Activated naive CD4-positive, alpha-beta T cell treated with anti-CD3 and anti-CD28 coated beads for 36 hours (primary cell): ENCODE results near the gene PIAS1. TPM values are rescaled to one million over a fixed set of nuclear protein-coding genes. Genes with fewer than 3 reads are reported as not detected.

ENCODE experiments used
- CTCF ChIA-PET: fragments of 350-600 bp; sonication (Branson Sonifier 250); formaldehyde crosslinking; loops from one replicate; lab custom pipeline; 2021; ENCODE audit warnings: antibody characterized with exemption; lab: Charles Lee
- DNase-seq: peaks from one replicate; pipeline ENCODE4 v3.0.0-alpha.2; 2020
- H3K27ac Mint-ChIP-seq: one replicate; pipeline ENCODE4 v1.8.0; 2021; ENCODE audit warnings: mild to moderate bottlenecking, mixed read lengths
- H3K27me3 Mint-ChIP-seq: one replicate; pipeline ENCODE4 v1.8.0; 2021; ENCODE audit warnings: low read depth, mixed read lengths
- H3K36me3 Mint-ChIP-seq: one replicate; pipeline ENCODE4 v1.8.0; 2021; ENCODE audit warnings: low read depth, mixed read lengths
- H3K4me1 Mint-ChIP-seq: one replicate; pipeline ENCODE4 v1.8.0; 2021; ENCODE audit warnings: low read depth, mixed read lengths
- H3K4me3 Mint-ChIP-seq: one replicate; pipeline ENCODE4 v1.8.0; 2021; ENCODE audit warnings: mild to moderate bottlenecking, moderate library complexity, mixed read lengths
- H3K9me3 Mint-ChIP-seq: one replicate; pipeline ENCODE4 v1.8.0; 2021; ENCODE audit warnings: mixed read lengths
- intact Hi-C: fragments of 100-400 bp; cut with micrococcal nuclease; formaldehyde crosslinking; loops from one replicate; pipeline ENCODE4 v1.15.1; 2023
- total RNA-seq, 2 experiments: library from RNA; stranded (reverse); gene quantifications; one replicate each; pipeline ENCODE4 v1.2.3, GENCODE V29; 2021

The PIAS1 gene
- total RNA-seq, 2 experiments from 2014 or later: 29.8 to 33.4 TPM

DNA sequence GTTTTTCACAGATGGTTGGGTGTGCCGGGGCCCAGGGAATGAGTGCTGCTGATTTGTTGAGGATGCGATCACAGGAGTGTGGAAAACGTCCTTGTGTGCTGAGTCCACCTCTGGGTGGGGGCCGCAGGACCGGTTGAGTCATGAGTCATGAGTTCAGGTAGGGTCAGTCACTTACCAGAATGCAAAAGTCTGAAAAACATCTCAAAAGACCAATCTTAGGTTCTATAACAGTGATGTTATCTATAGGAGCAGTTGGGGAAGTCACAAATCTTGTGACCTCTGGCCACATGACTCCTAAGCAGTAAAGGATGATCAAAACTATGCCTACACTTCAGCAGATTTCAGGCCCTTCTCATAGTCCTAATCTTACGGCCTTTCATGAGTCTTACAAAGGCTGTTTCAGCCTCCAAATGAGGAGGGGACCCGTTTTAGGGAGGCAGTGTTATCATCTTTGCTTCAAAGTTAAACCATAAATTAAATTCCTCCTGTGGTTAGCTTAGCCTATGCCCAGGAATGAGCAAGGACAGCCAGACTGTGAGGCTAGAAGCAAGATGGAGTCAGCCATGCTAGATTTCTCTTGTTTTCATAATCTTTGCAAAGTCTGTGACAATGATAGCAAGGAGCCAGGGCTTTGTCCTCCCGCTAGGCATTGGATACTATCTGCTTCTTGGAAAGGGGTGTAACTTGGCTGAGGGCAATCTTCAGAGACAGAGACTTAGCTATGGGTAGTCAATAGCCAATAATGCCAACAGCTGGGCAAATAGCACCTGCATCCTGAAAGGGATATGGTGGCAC lies 30.6 kb upstream of the PIAS1 start:
- H3K36me3 Mint-ChIP-seq: no peaks in the 10 kb centered on the region
- no peaks in the 10 kb centered on the region for H3K9me3 Mint-ChIP-seq
- intact Hi-C loops: no loop called here
- H3K27ac Mint-ChIP-seq: no peak overlapping the region
- CTCF ChIA-PET: no interaction called here
- H3K4me3 Mint-ChIP-seq: no peak overlapping the region
- H3K27me3 Mint-ChIP-seq: no peaks in the 10 kb centered on the region
- no peak for DNase-seq
- H3K4me1 Mint-ChIP-seq: peaks cover 2% of the 10 kb centered on the region

DNA sequence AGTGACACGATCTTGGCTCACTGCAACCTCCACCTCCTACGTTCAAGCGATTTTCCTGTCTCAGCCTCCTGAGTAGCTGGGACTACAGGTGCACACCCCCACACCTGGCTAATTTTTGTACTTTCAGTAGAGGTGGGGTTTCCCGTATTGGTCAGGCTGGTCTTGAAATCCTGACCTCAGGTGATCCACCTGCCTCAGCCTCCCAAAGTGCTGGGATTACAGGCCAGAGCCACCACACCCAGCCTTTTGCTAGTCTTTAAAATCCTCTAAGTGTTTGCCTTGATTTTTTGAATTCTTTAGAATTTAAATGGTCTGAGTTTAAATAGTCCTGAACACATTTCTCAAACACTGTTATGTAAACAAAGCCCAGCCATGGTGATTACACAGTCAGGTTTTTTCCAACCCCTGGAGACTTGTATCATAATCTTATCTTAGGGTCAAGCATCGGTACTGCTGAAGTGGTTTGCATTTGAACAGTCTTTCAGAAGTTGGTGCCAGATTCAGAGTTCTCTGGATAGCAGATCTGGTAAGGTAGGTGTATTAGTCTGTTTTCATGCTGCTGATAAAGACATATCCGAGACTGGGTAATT lies 28.2 kb upstream of the PIAS1 start:
- no peak for DNase-seq
- no peaks in the 10 kb centered on the region for H3K9me3 Mint-ChIP-seq
- CTCF ChIA-PET: interaction anchor here (0.6 kb wide), 1 partner anchor 1386 kb away, joined by 3 read pairs; no protein-coding TSS in a partner anchor
- H3K27me3 Mint-ChIP-seq: peaks cover 2% of the 10 kb centered on the region
- no peaks in the 10 kb centered on the region for H3K36me3 Mint-ChIP-seq
- intact Hi-C loops: no loop called here
- H3K27ac Mint-ChIP-seq: no peak overlapping the region
- peaks cover 2% of the 10 kb centered on the region for H3K4me1 Mint-ChIP-seq
- no peak overlapping the region for H3K4me3 Mint-ChIP-seq

- intact Hi-C loops: no loop called here
- no peak overlapping the region for H3K4me3 Mint-ChIP-seq
- H3K4me1 Mint-ChIP-seq: peaks cover 2% of the 10 kb centered on the region
- no peaks in the 10 kb centered on the region for H3K36me3 Mint-ChIP-seq
- CTCF ChIA-PET: no interaction called here
- no peaks in the 10 kb centered on the region for H3K9me3 Mint-ChIP-seq
- no peak for DNase-seq
- H3K27ac Mint-ChIP-seq: no peak overlapping the region
- H3K27me3 Mint-ChIP-seq: peaks cover 2% of the 10 kb centered on the region
These were observed 26.7 kb upstream of the PIAS1 start for GRCh38 chr15:68027388-68027787.

DNA sequence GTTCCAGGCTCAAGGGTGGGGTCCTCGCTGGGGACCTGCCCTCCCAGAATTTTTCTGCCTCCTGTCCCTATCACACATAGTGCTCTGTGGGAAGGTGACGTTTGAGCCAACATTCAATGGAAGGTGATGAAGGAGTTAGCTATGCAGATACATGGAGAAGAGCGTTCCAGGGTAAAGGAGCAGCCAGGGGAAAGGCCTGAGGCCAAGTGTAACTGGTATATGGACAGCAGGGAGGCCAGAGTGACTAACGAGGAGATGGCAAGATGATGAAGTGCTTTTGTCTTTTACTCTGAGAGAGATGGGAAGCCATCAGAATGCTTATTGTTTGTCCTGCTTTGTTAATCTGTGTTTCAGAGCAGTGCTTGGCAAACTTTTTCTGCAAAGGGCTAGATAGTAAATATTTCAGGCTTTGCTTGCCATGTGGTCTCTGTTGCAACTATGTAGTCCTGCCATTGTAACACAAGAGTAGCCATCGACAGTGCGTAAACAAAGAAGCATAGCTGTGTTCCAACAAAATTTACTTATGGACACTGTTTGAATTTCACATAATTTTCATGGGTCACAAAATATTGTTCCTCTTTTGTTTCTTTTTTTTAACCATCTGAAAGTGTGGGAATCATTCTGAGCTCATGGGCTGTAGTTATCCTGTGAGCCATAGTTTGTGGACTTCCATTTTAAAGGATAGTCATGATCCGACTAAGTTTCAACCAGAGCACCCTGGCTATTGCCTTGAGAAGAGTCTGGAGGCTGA lies 25.8 kb upstream of the PIAS1 start:
- CTCF ChIA-PET: no interaction called here
- peaks cover 2% of the 10 kb centered on the region for H3K4me1 Mint-ChIP-seq
- no peaks in the 10 kb centered on the region for H3K9me3 Mint-ChIP-seq
- no peak overlapping the region for H3K27ac Mint-ChIP-seq
- DNase-seq: no peak
- intact Hi-C loops: no loop called here
- no peaks in the 10 kb centered on the region for H3K36me3 Mint-ChIP-seq
- no peak overlapping the region for H3K4me3 Mint-ChIP-seq
- H3K27me3 Mint-ChIP-seq: peaks cover 5% of the 10 kb centered on the region

GRCh38 chr15:68028888-68029207 lies 25.3 kb upstream of the PIAS1 start:
- CTCF ChIA-PET: no interaction called here
- H3K4me1 Mint-ChIP-seq: peaks cover 2% of the 10 kb centered on the region
- H3K36me3 Mint-ChIP-seq: no peaks in the 10 kb centered on the region
- peaks cover 11% of the 10 kb centered on the region for H3K27me3 Mint-ChIP-seq
- DNase-seq: no peak
- H3K4me3 Mint-ChIP-seq: no peak overlapping the region
- H3K9me3 Mint-ChIP-seq: no peaks in the 10 kb centered on the region
- intact Hi-C loops: no loop called here
- no peak overlapping the region for H3K27ac Mint-ChIP-seq

DNA sequence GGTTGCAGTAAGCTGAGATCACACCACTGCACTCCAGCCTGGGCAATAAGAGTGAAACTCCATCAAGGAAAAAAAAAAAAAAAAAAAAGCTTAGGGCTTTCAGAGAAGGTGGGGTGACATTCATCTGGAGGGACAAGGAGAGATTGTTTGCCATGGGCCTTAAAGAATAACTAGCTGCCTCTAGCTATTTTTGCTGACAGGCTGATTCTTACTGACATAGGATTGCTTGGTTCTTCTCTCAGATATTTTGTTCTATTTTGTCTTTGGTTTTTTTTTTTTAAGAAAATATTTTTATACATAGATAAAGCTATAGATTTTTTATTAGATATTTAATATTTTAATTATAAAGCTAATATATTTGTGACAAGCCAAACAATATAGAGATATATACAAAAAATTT lies 24.2 kb upstream of the PIAS1 start:
- DNase-seq: no peak
- Mint-ChIP-seq H3K36me3 (no peaks in the 10 kb centered on the region), H3K4me3 (no peak overlapping the region), H3K4me1 (peaks cover 2% of the 10 kb centered on the region), H3K9me3 (no peaks in the 10 kb centered on the region), H3K27ac (no peak overlapping the region), H3K27me3 (peaks cover 21% of the 10 kb centered on the region)
- intact Hi-C loops: no loop called here
- CTCF ChIA-PET: interaction anchor here (0.6 to 1.6 kb wide), 6 partner anchors 12 to 297 kb away, joined by 3 to 5 read pairs (median 3); no protein-coding TSS in a partner anchor

DNA sequence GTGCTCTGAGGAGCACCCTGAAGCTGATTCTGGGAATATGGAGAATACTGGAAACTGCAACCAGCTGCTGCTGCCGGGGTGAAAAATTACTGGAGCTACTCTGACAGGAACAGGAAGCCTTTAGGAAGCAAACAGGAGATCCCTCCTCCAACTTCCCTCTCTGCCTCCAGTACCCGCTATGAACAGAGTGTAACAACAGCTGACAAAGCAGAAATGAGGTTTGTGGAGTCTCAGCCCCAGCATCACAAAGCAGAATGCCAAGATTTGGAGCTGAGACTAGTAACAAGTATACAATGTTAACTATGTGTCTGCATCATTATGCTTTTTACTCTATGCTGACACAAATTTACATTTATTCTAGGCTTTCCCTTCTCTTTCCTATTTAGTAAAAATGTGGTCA lies 22.7 kb upstream of the PIAS1 start:
- no peak for DNase-seq
- H3K4me1 Mint-ChIP-seq: no peaks in the 10 kb centered on the region
- H3K4me3 Mint-ChIP-seq: no peak overlapping the region
- no peaks in the 10 kb centered on the region for H3K36me3 Mint-ChIP-seq
- H3K27ac Mint-ChIP-seq: no peak overlapping the region
- no peaks in the 10 kb centered on the region for H3K9me3 Mint-ChIP-seq
- H3K27me3 Mint-ChIP-seq: peaks cover 24% of the 10 kb centered on the region
- CTCF ChIA-PET: no interaction called here
- intact Hi-C loops: no loop called here

- no peaks in the 10 kb centered on the region for H3K9me3 Mint-ChIP-seq
- H3K4me1 Mint-ChIP-seq: no peaks in the 10 kb centered on the region
- peaks cover 34% of the 10 kb centered on the region for H3K27me3 Mint-ChIP-seq
- H3K36me3 Mint-ChIP-seq: no peaks in the 10 kb centered on the region
- CTCF ChIA-PET: no interaction called here
- H3K27ac Mint-ChIP-seq: no peak overlapping the region
- no peak for DNase-seq
- no peak overlapping the region for H3K4me3 Mint-ChIP-seq
- intact Hi-C loops: no loop called here
These were observed 21.4 kb upstream of the PIAS1 start for GRCh38 chr15:68032672-68033071.

- no peaks in the 10 kb centered on the region for H3K9me3 Mint-ChIP-seq
- H3K4me3 Mint-ChIP-seq: no peak overlapping the region
- H3K36me3 Mint-ChIP-seq: no peaks in the 10 kb centered on the region
- H3K27ac Mint-ChIP-seq: no peak overlapping the region
- intact Hi-C loops: no loop called here
- DNase-seq: no peak
- CTCF ChIA-PET: no interaction called here
- peaks cover 34% of the 10 kb centered on the region for H3K27me3 Mint-ChIP-seq
- no peaks in the 10 kb centered on the region for H3K4me1 Mint-ChIP-seq
These were observed 20.0 kb upstream of the PIAS1 start for GRCh38 chr15:68034081-68034480.

GRCh38 chr15:68034719-68035293 lies 19.3 kb upstream of the PIAS1 start:
- H3K27me3 Mint-ChIP-seq: peaks cover 36% of the 10 kb centered on the region
- H3K36me3 Mint-ChIP-seq: no peaks in the 10 kb centered on the region
- no peak for DNase-seq
- intact Hi-C loops: no loop called here
- H3K4me3 Mint-ChIP-seq: no peak overlapping the region
- no peaks in the 10 kb centered on the region for H3K9me3 Mint-ChIP-seq
- no peaks in the 10 kb centered on the region for H3K4me1 Mint-ChIP-seq
- CTCF ChIA-PET: no interaction called here
- no peak overlapping the region for H3K27ac Mint-ChIP-seq

DNA sequence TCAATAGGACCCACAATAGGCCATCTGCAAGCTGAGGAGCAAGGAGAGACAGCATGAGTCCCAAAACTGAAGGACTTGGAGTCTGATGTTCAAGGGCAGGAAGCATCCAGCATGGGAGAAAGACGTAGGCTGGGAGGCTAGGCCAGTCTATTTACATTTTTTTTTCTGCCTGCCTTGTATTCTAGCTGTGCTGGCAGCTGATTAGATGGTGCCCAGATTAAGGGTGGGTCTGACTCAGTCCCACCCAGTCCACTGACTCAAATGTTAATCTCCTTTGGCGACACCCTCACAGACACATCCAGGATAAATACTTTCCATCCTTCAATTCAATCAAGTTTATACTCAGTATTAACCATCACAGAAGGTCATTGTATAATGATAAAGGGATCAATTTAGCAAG lies 15.9 kb upstream of the PIAS1 start:
- CTCF ChIA-PET: no interaction called here
- Mint-ChIP-seq H3K4me3 (no peak overlapping the region), H3K9me3 (no peaks in the 10 kb centered on the region), H3K27me3 (peaks cover 31% of the 10 kb centered on the region), H3K4me1 (no peaks in the 10 kb centered on the region), H3K36me3 (no peaks in the 10 kb centered on the region), H3K27ac (no peak overlapping the region)
- no peak for DNase-seq
- intact Hi-C loops: no loop called here

DNA sequence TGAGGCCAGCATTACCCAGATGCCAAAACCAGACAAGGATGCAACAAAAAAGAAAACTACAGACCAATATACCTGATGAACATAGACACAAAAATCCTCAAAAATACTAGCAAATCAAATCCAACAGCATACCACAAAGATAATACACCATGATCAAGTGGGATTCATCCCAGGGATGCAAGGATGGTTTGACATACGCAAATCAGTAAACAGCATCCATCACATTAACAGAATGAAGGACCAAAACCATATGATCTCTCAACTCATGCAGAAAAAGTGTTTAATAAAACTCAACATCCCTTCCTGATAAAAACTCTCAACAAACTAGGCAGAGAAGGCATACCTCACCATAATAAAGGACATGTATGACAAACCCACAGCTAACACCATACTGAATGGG lies 14.0 kb upstream of the PIAS1 start:
- Mint-ChIP-seq H3K27ac (no peak overlapping the region), H3K4me1 (no peaks in the 10 kb centered on the region), H3K36me3 (no peaks in the 10 kb centered on the region), H3K27me3 (peaks cover 14% of the 10 kb centered on the region), H3K4me3 (no peak overlapping the region), H3K9me3 (no peaks in the 10 kb centered on the region)
- CTCF ChIA-PET: no interaction called here
- no peak for DNase-seq
- intact Hi-C loops: no loop called here
